Heart left ventricle (tissue), 16 donors: ENCODE data around the gene ACSF3. TPM values are rescaled to one million over a fixed set of nuclear protein-coding genes. Genes with fewer than 3 reads are reported as not detected.

Experiments
- ATAC-seq, 4 donors: fragments of 200-7000 bp; cut with Tn5 transposase; one replicate each; pipeline ENCODE4 v1.9.1; 2020 to 2022; ENCODE audit warnings: moderate library complexity in 4 of 4, mild to moderate bottlenecking in 3 of 4, moderate number of reproducible peaks in 1 of 4
- DNase-seq, 5 donors: peaks; one replicate each; pipeline ENCODE4 v3.0.0-alpha.2; 2020
- H3K27ac ChIP-seq, 12 donors: fragments of 200-600 bp; sonication (generic) in 4 of 12; one replicate each; pipeline versions ENCODE4 v1.5.0 to v1.8.0; 2016 to 2022; ENCODE audit warnings: mild to moderate bottlenecking in 2 of 12
- H3K27me3 ChIP-seq, 9 donors: fragments of 200-600 bp; sonication (generic) in 2 of 9; one replicate each; pipeline versions ENCODE4 v1.5.1 to v1.8.0; 2016 to 2022; ENCODE audit warnings: mild to moderate bottlenecking in 3 of 9
- H3K36me3 ChIP-seq, 9 donors: fragments of 200-600 bp; sonication (generic) in 2 of 9; one replicate each; pipeline versions ENCODE4 v1.5.0 to v1.8.0; 2018 to 2022; ENCODE audit warnings: mild to moderate bottlenecking in 2 of 9
- H3K4me1 ChIP-seq, 12 donors: fragments of 200-600 bp; sonication (generic) in 4 of 12; one replicate each; pipeline versions ENCODE4 v1.5.0 to v1.8.0; 2016 to 2022; ENCODE audit warnings: mild to moderate bottlenecking in 3 of 12
- H3K4me3 ChIP-seq, 12 donors: fragments of 200-600 bp; sonication (generic) in 4 of 12; one replicate each; pipeline versions ENCODE4 v1.5.0 to v1.8.0; 2017 to 2022; ENCODE audit warnings: mild to moderate bottlenecking in 9 of 12, moderate library complexity in 4 of 12
- H3K9me3 ChIP-seq, 12 donors: fragments of 200-600 bp; sonication (generic) in 4 of 12; one replicate each; pipeline versions ENCODE4 v1.5.0 to v1.8.0; 2016 to 2022; ENCODE audit warnings: mild to moderate bottlenecking in 1 of 12
- POLR2A ChIP-seq, 2 donors: fragments of 450-650 bp; IDR thresholded peaks; one replicate each; pipeline ENCODE4 v1.6.1; 2017; ENCODE audit warnings: antibody characterized with exemption in 2 of 2, mild to moderate bottlenecking in 2 of 2, moderate library complexity in 2 of 2
- WGBS, 4 donors: extraction: QIAGEN DNeasy Blood & Tissue Kit in 2 of 4; methylation state at CpG; one replicate each; pipeline versions ENCODE4 v1.1.5 to v1.1.7; 2013 to 2018; 5-methylcytosine and 5-hydroxymethylcytosine counted together
- intact Hi-C, 10 donors: fragments of 100-400 bp; cut with DNase I; formaldehyde crosslinking; loops; one replicate each; pipeline versions ENCODE4 v1.11.1 to v1.14.2; 2022
- polyA plus RNA-seq, 2 donors: library from polyadenylated mRNA; stranded (reverse); fragments of 200-250 nt; gene quantifications; one replicate each; pipeline ENCODE4 v1.2.3, GENCODE V29; 2013
- total RNA-seq, 9 donors: library from RNA; depleted of rRNA in 2 of 9; stranded (reverse); fragments of >200 nt in 2 of 9; fragmentation: NEBNext Ultra II Directional in 3 of 9; extraction: Animal tissue kit (Norgen Biotek cat#: 25700) in 3 of 9; gene quantifications; one replicate each; pipeline versions ENCODE4 v1.1.0 to v1.2.4, GENCODE V29; 2016 to 2023
- TF ChIP-seq, protein P1 (sequence below), 12 donors: fragments of 200-600 bp; sonication (generic) in 4 of 12; IDR thresholded peaks; one replicate each; pipeline versions ENCODE4 v1.5.0 to v1.8.0; 2018 to 2022; ENCODE audit warnings: antibody characterized with exemption in 12 of 12, mild to moderate bottlenecking in 5 of 12
- donor health status: ischemic (EF 13 %, LVEDD 7.1; RV severe dilation, severe dysfunction).
- donor health status: healthy with polysubstance abuse.
- donor health status: DM: no; HTN: yes; CAD: no.
- donor health status: DM: no; HTN: no; CAD: no.
- donor health status: ischemic (EF 25% LVEDD 6.9; RV normal size, moderate dysfunction).
- donor health status: ischemic (EF 25% LVEDD 5.7; RV mildly dilated, moderate dysfunction).
- donor health status: healthy.
- donor health status: DM: yes; HTN: yes; CAD: no.
- donor health status: ischemic (EF 35%, LVEDD 5.7; RV mildly dilated, moderate dysfunction).
- donor health status: nonischemic (EF 11% LVEDD 7.7; RV severe dilation, severe dysfunction).
- donor health status: DM: yes; HTN: yes; CAD: no.
- donor health status: PGD.
- donor health status: ischemic (EF 29% LVEDD 5.4; RV normal size, mild dysfunction).
- donor health status: nonischemic (EF 23%, LVEDD 6.1; RV moderate dilation, normal function).

The ACSF3 gene
- total and polyA plus RNA-seq, 11 donors: 10.3 to 26.3 (median 19.3) TPM

DNA sequence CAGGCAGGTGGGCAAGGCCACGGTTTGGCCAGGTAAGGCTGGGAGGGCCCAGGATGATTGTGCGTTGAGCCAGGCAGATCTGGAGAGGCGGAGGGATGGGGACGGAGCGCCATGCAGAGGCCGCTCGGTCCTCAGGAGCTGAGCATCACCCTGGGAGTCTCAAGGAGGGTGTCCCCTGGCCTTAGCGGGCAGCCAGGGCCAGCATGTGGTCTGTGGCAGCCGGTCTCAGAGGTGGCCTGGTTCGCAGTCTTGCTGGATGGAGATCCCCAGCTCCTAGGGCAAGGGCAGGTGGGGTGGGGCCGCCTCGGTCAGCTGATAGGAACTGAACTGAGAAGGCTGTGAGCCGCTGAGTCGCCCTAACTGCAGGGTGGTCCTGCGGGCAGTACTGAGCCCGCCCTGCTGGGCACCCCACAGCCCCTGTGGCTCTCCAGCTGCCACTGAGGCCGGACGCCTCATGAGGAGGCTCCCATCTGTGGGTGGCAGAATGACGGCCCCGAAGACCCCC lies 66.2 kb downstream of the ACSF3 start:
- Histone ChIP-seq H3K4me1 (peaks cover 5 to 23% (median 20%) of the 10 kb centered on the region in 12 donors), H3K9me3 (no peaks in the 10 kb centered on the region), H3K36me3 (no peaks in the 10 kb centered on the region), H3K27me3 (peaks cover 0 to 6% (median 0%) of the 10 kb centered on the region in 9 donors), H3K27ac (no peak overlapping the region), H3K4me3 (no peak overlapping the region)
- intact Hi-C loops: loop anchor here in 4 of 10 donors (10.0 kb wide), 1 partner anchor 345 kb away; the partner anchor contains the start of gene APRT (in 4 of the 4)
- no peak for ATAC-seq
- 89 to 94% (median 89%) methylated on average over 7 to 20 of the region's 20 CpGs for WGBS, 4 donors
- no peak for DNase-seq
- TF ChIP-seq POLR2A (IDR thresholded peaks at IDR 0.05): no peak
- TF ChIP-seq, protein P1, sequence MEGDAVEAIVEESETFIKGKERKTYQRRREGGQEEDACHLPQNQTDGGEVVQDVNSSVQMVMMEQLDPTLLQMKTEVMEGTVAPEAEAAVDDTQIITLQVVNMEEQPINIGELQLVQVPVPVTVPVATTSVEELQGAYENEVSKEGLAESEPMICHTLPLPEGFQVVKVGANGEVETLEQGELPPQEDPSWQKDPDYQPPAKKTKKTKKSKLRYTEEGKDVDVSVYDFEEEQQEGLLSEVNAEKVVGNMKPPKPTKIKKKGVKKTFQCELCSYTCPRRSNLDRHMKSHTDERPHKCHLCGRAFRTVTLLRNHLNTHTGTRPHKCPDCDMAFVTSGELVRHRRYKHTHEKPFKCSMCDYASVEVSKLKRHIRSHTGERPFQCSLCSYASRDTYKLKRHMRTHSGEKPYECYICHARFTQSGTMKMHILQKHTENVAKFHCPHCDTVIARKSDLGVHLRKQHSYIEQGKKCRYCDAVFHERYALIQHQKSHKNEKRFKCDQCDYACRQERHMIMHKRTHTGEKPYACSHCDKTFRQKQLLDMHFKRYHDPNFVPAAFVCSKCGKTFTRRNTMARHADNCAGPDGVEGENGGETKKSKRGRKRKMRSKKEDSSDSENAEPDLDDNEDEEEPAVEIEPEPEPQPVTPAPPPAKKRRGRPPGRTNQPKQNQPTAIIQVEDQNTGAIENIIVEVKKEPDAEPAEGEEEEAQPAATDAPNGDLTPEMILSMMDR (IDR thresholded peaks at IDR 0.05): no peak

DNA sequence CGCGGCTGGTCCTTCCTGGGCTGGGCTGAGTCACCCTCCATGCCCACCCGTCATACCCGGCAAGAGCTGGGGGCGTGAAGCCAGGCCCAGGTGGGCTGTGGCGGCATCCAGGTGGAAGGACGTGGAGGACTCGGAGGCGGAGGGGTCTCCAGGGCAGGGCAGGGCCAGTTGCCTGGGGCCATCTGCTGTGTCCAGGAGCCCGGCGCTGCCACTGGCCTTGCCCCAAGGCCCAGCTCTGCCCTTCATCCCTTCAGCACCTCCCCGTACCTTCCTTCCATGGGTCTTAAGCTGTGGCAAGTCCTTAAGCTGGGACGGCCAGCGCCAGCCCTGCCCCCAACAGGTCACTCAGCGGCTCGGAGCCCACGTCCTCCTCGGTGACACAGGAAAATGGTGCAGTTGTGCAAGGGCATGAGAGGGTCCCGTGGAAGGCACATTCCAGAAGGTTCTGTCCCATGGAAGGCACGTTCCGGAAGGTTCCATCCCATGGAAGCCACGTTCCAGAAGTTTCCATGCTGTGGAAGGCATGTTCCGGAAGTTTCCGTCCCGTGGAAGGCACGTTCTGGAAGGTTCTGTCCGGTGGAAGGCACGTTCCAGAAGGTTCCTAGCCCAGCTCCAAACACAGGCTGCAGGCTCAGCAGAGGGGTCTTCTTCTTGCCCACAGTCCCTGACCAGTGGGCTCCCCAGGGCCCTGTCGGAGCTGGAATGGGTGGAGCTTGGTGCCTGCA lies 67.5 kb downstream of the ACSF3 start:
- DNase-seq (no peak), ATAC-seq (no peak)
- TF ChIP-seq, protein P1 (IDR thresholded peaks at IDR 0.05): no peak
- TF ChIP-seq POLR2A (IDR thresholded peaks at IDR 0.05): no peak
- Histone ChIP-seq H3K27me3 (peaks cover 0 to 13% (median 0%) of the 10 kb centered on the region in 9 donors), H3K27ac (no peak overlapping the region), H3K36me3 (no peaks in the 10 kb centered on the region), H3K4me3 (no peak overlapping the region), H3K4me1 (peaks cover 0 to 11% (median 7%) of the 10 kb centered on the region in 12 donors), H3K9me3 (no peaks in the 10 kb centered on the region)
- intact Hi-C loops: loop anchor here in 4 of 10 donors (10.0 kb wide), 1 partner anchor 346 kb away; the partner anchor contains the start of gene APRT (in 4 of the 4)
- 79 to 89% (median 86%) methylated on average over 11 to 29 of the region's 29 CpGs for WGBS, 4 donors

DNA sequence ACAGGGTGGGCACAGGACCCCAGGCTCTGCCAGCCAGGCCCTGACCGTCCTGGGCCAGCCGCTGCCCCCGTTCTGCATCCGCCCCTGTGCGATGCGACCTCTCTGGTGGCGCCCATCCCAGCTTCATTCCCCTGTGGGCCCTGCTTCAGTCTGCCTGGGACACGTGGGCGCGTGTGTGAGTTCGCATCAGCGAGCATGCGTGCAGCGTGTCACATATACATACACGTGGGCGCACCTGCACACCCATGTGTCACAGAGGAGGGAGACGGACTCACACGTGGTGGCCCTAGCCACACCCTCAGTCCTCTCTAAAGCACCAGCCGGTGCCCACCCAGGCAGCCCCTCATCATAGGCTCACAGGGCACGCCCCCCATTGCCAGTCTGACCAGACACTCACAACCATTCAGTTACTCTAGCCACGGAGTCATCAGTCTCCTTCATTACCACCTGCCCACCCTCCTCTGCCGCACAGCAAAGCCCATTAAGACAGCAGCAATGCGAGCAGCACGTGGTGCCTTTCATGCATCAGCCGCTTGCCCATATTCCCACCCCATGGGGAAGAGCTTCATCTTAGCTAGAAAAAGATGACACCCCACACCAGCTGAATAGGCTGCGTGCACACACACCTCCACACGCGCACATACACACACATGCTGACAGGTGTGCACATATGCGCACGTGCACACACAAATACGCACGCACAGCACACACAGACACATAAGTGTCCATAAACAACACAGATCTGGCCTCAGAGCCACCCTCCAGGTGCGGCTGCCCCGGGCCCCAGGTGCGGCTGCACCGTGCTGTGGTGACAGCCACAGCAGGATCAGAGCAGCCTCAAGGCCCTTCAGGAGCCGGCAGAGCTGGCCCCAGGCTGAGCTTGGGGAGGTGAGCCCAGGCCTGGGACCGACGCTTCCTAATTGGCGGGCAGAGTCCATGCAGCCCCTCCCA lies 68.4 kb downstream of the ACSF3 start:
- no peak overlapping the region for H3K4me3 ChIP-seq
- peaks cover 0 to 19% (median under 1%) of the 10 kb centered on the region in 9 donors for H3K27me3 ChIP-seq
- no peak for DNase-seq
- WGBS, 4 donors: 87 to 91% (median 90%) methylated on average over 34 to 40 of the region's 40 CpGs
- H3K4me1 ChIP-seq: peaks cover 0 to 5% (median under 1%) of the 10 kb centered on the region in 12 donors
- intact Hi-C loops: loop anchor here in 4 of 10 donors (10.0 kb wide), 1 partner anchor 347 kb away; the partner anchor contains the start of gene APRT (in 4 of the 4)
- no peak overlapping the region for H3K27ac ChIP-seq
- H3K36me3 ChIP-seq: no peaks in the 10 kb centered on the region
- no peaks in the 10 kb centered on the region for H3K9me3 ChIP-seq
- no peak for ATAC-seq
- TF ChIP-seq, protein P1 (IDR thresholded peaks at IDR 0.05): no peak
- TF ChIP-seq POLR2A (IDR thresholded peaks at IDR 0.05): no peak
